Mononuclear cell (primary cell): ENCODE measurements around the gene FGF19. TPM values are rescaled to one million over a fixed set of nuclear protein-coding genes. Genes with fewer than 3 reads are reported as not detected.

Source experiments
- H3K27me3 ChIP-seq: 2 replicates; pipeline ENCODE4 v1.6.0; 2011; ENCODE audit warnings: low read length, control low read depth; ENCODE audit not compliant: insufficient read depth
- H3K4me1 ChIP-seq: 2 replicates; pipeline ENCODE4 v1.5.1; 2011; ENCODE audit warnings: mild to moderate bottlenecking, low read length, control low read depth; ENCODE audit not compliant: insufficient read depth
- H3K4me3 ChIP-seq: 2 replicates; pipeline ENCODE4 v1.5.1; 2011; ENCODE audit warnings: mild to moderate bottlenecking, low read length, moderate library complexity
- H3K9me3 ChIP-seq: 2 replicates; pipeline ENCODE4 v1.5.1; 2011; ENCODE audit warnings: low read depth, mild to moderate bottlenecking, control low read depth, low read length
- total RNA-seq: library from RNA; depleted of rRNA; stranded (reverse); fragments of >200 nt; gene quantifications from one replicate; pipeline ENCODE4 v1.2.3, GENCODE V29; 2012

Gene FGF19
- total RNA-seq, 1 donor = not detected

GRCh38 chr11:69674886-69675714 is 28.7 kb downstream of the FGF19 start, which contains the start of gene LTO1:
Gene LTO1 (minus strand): TSS chr11:69675353. CDS start chr11:69675239, 114 bp downstream.
- Histone ChIP-seq H3K9me3 (no peaks in the 10 kb centered on the region), H3K4me3 (peak within 1 kb of the TSS; percentile 95), H3K4me1 (peaks cover 25% of the 10 kb centered on the region), H3K27me3 (peaks cover 8% of the 10 kb centered on the region)

- Histone ChIP-seq H3K4me3 (peak overlapping the region; percentile 95), H3K4me1 (peaks cover 25% of the 10 kb centered on the region), H3K27me3 (peaks cover 8% of the 10 kb centered on the region), H3K9me3 (no peaks in the 10 kb centered on the region)
Measured at GRCh38 chr11:69674267-69674885, 29.4 kb downstream of the FGF19 start.

DNA sequence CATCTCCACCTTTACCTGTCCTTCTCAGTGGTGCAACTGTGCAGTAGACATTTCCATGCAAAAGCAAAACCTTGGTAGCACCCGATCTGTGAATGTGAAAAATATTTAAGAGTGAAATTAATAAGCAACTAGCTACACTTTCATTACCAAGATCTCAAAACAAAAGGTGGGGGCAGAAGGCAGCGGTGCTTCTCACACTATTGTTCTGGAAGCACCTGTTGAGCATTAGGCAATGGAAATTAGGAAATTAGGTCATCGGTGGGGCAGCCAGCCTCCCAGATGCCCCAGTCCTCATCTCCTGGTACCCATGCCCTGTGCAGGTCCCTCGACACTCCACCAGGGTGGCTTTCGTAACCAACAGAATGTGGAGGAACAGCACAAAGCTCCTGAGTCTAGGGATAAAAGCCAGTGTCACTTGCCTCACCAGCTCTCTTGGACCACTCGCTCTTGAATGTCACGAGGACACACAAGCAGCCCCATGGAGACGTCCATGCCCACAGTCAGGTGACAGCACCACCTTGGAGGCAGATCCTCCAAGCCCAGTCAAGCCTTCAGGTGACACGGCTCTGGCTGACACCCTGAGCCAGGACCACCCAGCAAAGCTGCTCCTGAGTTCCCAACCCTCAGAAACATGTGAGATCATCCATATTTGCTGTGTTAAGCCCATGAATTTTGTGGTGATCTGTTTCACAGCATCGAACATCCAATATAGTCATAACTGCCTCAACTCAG is 31.9 kb downstream of the FGF19 start:
- H3K27me3 ChIP-seq = peaks cover 8% of the 10 kb centered on the region
- no peaks in the 10 kb centered on the region for H3K9me3 ChIP-seq
- H3K4me1 ChIP-seq = peaks cover 25% of the 10 kb centered on the region
- H3K4me3 ChIP-seq = no peak overlapping the region

DNA sequence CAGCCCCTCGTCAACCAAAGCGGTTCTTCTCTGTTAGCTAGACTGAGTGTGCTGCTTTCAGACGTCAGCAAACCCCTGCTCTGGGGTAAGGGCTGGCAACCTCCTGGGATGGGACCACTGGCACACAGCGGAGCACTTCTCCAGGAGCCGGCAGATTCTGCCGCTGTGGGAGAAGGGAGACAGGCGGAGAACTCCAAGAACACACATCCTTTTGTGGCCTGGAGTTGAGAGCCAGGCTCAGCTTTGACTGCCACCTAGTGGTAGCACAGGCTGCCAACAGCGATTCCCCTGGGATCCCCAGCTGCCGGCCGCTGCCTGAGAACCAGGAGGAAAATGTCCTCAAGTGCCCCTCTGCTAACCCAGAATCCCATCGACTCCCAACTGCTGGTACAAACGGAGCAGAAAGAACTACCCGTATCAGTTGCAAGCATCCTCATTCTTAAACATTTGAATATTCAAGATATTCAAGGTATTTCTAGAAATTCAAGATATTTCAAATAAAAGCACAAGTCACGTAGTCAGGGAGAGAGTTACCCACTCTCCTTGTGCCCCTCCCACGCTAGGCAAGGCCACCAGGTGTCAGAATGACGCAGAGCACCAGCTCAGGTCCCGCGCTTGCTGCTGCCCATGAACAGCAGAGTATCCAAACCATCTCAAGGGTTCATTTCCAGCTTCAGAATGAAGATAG is 33.5 kb downstream of the FGF19 start:
- no peak overlapping the region for H3K4me3 ChIP-seq
- H3K9me3 ChIP-seq = no peaks in the 10 kb centered on the region
- H3K27me3 ChIP-seq = no peaks in the 10 kb centered on the region
- peaks cover 18% of the 10 kb centered on the region for H3K4me1 ChIP-seq

GRCh38 chr11:69669486-69669885 is 34.3 kb downstream of the FGF19 start:
- Histone ChIP-seq H3K9me3 (no peaks in the 10 kb centered on the region), H3K4me1 (peaks cover 15% of the 10 kb centered on the region), H3K4me3 (no peak overlapping the region), H3K27me3 (no peaks in the 10 kb centered on the region)

- Histone ChIP-seq H3K9me3 (no peaks in the 10 kb centered on the region), H3K4me1 (no peaks in the 10 kb centered on the region), H3K27me3 (no peaks in the 10 kb centered on the region), H3K4me3 (no peak overlapping the region)
Measured at GRCh38 chr11:69667619-69668604, 35.9 kb downstream of the FGF19 start.

DNA sequence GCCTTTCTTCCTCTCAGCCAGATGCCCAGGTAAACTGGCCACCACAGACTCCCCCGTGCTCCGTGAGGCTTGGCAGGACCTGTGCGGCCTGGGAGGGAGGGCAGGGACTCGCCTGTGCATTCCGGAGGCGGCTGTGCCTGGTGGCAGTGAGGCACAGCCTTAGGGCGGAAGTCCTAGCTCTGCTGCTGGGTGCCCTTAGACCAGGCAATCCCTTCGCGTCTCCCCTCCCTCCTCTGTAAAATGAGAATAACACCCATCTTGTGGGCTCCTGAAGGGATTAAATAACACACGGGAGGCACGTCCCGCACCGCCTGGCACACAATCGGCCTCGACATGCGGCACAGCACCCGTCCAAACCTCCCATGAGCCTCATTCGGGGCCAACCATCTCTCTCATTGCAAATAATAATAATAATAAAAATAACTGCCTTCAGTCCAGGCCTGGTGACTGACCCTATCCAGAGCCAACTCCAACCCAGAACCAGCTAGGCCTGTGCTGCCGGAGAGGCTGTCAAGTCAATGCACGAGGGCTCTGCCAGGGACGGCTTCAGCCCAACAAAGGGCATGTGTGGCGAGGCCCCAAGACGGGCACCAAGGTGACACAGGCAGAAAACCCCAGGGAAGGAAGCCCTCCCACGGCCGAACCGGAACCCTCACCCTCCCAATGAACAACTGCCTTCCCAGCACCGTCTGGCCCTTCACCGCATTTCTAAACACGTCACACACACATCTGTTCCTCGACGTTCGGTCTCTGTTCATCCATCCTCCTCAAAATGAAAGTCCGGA is 36.9 kb downstream of the FGF19 start:
- no peaks in the 10 kb centered on the region for H3K9me3 ChIP-seq
- no peaks in the 10 kb centered on the region for H3K27me3 ChIP-seq
- H3K4me1 ChIP-seq = no peaks in the 10 kb centered on the region
- no peak overlapping the region for H3K4me3 ChIP-seq

GRCh38 chr11:69666261-69666660 is 37.6 kb downstream of the FGF19 start:
- Histone ChIP-seq H3K27me3 (no peaks in the 10 kb centered on the region), H3K9me3 (no peaks in the 10 kb centered on the region), H3K4me3 (no peak overlapping the region), H3K4me1 (no peaks in the 10 kb centered on the region)

DNA sequence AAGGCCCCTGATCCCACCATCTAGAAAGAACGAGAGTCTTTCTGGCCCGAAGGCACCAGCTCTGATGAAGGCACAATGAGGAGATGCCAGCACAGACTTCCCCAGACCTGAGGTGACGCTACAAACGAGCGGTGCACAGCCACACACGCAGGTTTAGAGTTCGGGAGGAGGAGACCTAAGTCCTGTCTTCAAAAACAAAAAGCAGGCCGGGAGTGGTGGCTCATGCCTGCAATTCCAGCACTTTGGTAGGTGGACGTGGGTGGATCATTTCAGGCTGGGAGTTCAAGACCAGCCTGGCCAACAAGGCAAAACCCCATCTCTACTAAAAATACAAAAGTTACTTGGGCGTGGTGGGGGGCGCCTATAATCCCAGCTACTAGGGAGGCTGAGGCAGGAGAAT is 38.2 kb downstream of the FGF19 start:
- Histone ChIP-seq H3K9me3 (no peaks in the 10 kb centered on the region), H3K4me1 (no peaks in the 10 kb centered on the region)

GRCh38 chr11:69664901-69665300 is 38.9 kb downstream of the FGF19 start:
- H3K4me3 ChIP-seq = no peak overlapping the region
- H3K27me3 ChIP-seq = no peaks in the 10 kb centered on the region
- H3K4me1 ChIP-seq = no peaks in the 10 kb centered on the region
- no peaks in the 10 kb centered on the region for H3K9me3 ChIP-seq

More for the DNA sequence above, 38.2 kb downstream of the FGF19 start:
- H3K4me3 ChIP-seq = no peak overlapping the region
- no peaks in the 10 kb centered on the region for H3K27me3 ChIP-seq

DNA sequence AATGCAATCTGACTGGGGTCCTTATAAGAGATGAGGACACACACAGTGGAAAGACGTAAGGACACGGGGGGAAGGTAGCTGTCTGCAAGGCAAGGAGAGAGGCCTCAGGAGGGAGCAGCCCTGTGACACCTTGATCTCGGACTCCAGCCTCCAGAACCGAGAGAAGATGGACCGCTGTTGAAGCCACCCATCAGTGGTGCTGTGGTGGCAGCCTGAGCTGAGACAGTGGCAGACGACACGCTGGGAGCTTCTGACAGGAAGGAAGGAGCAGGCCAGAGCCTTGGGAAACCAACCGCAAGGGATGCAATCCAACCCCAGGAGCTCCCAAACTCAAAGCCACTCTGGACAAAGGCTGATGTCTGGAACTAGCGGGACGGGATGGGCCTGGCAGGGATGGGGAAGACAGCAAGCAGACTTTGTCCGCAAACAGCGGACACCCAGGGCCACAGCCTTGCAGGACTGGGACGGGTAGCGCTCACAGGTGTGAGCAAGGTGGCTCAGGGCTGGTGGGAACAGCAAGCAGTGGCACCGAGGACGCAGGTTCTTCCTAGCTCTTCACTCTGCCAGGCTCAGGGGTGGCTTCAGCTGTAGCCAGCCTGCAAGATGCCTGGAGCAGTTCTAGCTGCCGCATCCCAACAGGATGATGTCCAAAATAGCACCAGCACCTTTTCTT is 39.6 kb downstream of the FGF19 start:
- H3K27me3 ChIP-seq = no peaks in the 10 kb centered on the region
- no peak overlapping the region for H3K4me3 ChIP-seq
- no peaks in the 10 kb centered on the region for H3K4me1 ChIP-seq
- H3K9me3 ChIP-seq = no peaks in the 10 kb centered on the region

DNA sequence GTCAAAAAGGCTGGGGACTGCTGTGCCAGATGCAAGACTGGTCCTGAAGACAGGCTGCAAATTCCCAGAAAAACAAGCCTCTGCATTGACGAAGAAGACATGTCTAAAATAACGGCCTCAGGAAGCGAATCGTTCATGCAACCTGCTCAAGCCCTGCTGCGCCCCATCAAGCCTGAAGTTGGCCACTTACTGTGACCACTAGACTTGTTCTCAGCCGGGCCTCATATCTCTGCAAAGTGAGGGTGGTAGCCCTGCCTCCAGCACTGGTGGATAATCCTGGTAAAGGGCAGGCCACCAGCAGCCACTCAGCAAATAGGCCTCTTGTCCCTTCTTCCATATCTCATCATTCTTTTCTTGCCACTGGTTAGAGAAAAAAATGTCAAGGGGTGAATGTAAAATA is 40.5 kb downstream of the FGF19 start:
- no peaks in the 10 kb centered on the region for H3K27me3 ChIP-seq
- no peak overlapping the region for H3K4me3 ChIP-seq
- H3K4me1 ChIP-seq = no peaks in the 10 kb centered on the region
- no peaks in the 10 kb centered on the region for H3K9me3 ChIP-seq

- Histone ChIP-seq H3K27me3 (no peaks in the 10 kb centered on the region), H3K4me1 (no peaks in the 10 kb centered on the region), H3K4me3 (no peak overlapping the region), H3K9me3 (no peaks in the 10 kb centered on the region)
Measured at GRCh38 chr11:69662806-69663205, 41.0 kb downstream of the FGF19 start.
